ENCODE measurements around the gene FAM25G. TPM values are rescaled to one million over a fixed set of nuclear protein-coding genes. Genes with fewer than 3 reads are reported as not detected.
"Not testable (repeated sequence)": the region's sequence is repeated elsewhere in the genome, so short reads cannot be mapped to it uniquely, and the experiment has no call there.

Gene FAM25G
- total RNA-seq, 1 experiment from 2014 or later: not detected

DNA sequence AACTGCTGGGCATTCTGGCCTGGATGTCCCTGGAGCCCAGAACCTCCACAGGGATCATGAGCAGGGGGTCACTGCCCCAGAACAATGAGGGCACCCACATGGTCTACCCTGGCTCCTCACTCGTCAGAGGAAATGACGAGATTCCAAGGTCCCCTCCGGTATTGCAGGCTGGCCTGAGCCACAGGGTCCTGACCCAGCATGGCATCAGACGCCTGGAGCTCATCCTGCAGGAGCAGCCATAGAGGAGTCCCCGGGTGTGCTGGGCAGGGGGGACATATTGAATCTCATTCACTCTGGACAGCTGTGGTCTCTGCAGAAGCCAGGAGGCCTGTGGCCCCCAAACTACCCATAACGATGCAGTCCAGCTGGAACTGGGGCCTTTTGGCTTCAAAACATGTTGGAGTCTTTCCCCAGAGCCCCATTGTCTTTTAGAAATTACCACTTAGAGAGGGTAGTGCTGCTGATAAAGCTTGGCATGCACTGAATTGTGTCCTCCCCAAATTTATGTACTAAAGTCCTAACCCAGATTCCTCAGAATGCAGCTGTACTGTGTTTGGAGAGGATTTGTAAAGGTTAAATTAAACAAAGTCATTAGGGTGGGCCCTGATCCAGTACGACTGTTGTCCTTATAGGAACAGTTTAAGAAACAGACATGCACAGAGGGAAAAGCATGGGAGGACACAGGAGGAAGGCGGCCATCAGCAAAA is 35.3 kb downstream of the FAM25G start:
- TF ChIP-seq, protein P1, sequence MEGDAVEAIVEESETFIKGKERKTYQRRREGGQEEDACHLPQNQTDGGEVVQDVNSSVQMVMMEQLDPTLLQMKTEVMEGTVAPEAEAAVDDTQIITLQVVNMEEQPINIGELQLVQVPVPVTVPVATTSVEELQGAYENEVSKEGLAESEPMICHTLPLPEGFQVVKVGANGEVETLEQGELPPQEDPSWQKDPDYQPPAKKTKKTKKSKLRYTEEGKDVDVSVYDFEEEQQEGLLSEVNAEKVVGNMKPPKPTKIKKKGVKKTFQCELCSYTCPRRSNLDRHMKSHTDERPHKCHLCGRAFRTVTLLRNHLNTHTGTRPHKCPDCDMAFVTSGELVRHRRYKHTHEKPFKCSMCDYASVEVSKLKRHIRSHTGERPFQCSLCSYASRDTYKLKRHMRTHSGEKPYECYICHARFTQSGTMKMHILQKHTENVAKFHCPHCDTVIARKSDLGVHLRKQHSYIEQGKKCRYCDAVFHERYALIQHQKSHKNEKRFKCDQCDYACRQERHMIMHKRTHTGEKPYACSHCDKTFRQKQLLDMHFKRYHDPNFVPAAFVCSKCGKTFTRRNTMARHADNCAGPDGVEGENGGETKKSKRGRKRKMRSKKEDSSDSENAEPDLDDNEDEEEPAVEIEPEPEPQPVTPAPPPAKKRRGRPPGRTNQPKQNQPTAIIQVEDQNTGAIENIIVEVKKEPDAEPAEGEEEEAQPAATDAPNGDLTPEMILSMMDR (IDR thresholded peaks at IDR 0.05; ENCODE audit: unreplicated experiment): no peak
- no peaks in the 10 kb centered on the region for H3K36me3 Mint-ChIP-seq (ENCODE audit: insufficient read depth, unreplicated experiment)
- no peak overlapping the region for H3K27ac Mint-ChIP-seq (ENCODE audit: low read depth, unreplicated experiment)
- intact Hi-C loops (cut with micrococcal nuclease): no loop called here
- DNase-seq (ENCODE audit: unreplicated experiment): no peak
- peaks cover 23% of the 10 kb centered on the region for H3K4me1 Mint-ChIP-seq (ENCODE audit: insufficient read depth, unreplicated experiment)
- no peaks in the 10 kb centered on the region for H3K9me3 Mint-ChIP-seq (ENCODE audit: unreplicated experiment)
- ChIA-PET CTCF (no interaction called here), POLR2A (no interaction called here)
- peaks cover 17% of the 10 kb centered on the region for H3K27me3 Mint-ChIP-seq (ENCODE audit: insufficient read depth, unreplicated experiment)
- no TSS peak for BruUV-seq (replicated peaks)
- no peak overlapping the region for H3K4me3 Mint-ChIP-seq (ENCODE audit: unreplicated experiment)

DNA sequence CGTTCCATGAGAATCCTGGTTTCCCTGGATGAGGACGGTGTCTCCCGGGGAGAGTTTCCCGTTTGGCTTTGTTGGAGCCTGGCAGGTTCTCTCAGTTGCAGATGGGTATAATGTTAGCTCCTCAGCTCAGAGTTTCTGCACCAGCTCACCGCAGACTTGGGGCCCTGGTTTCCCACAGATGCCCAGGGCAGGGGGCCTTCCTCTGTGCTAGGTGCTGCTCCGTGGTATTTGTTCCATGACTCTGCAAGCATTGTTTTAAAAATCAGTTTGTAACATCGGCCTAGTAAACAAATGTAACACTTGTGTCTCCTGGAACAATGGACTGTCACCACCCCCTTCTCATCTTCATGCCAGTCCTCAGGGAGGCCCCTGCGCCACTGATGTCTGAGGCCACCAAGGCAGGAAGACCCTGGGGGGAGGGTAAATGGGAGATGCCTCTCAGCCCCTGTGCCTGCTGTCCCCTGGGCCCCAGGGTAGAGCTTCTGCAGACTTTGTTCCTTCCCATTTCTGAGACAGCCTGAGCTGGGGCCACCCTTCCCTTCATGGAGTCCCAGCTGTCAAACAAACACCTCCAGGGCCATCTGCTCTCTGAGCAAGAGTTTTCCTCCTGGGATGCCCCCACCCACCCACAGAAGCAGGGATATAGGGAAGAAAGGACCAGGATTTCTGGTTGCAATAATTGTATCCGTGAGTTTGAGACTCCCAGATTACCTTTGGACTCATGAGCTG is 36.0 kb downstream of the FAM25G start:
- POLR2A ChIA-PET: interaction anchor here (0.9 kb wide), 1 partner anchor 33 kb away, joined by 4 read pairs; no protein-coding TSS in a partner anchor

DNA sequence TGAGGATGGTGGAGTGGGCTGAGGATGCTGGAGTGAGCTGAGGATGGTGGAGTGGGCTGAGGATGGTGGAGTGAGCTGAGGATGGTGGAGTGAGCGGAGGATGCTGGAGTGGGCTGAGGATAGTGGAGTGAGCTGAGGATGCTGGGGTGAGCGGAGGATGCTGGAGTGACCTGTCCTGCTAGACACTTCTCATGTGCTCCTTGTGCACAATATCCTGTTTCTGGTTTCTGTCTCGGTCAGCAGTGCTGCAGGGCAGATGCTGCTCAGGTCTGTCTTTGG is 36.8 kb downstream of the FAM25G start:
- Mint-ChIP-seq H3K4me1 (ENCODE audit: insufficient read depth, unreplicated experiment) (peaks cover 19% of the 10 kb centered on the region), H3K27me3 (ENCODE audit: insufficient read depth, unreplicated experiment) (peaks cover 17% of the 10 kb centered on the region), H3K9me3 (ENCODE audit: unreplicated experiment) (no peaks in the 10 kb centered on the region), H3K4me3 (ENCODE audit: unreplicated experiment) (no peak overlapping the region), H3K27ac (ENCODE audit: low read depth, unreplicated experiment) (no peak overlapping the region), H3K36me3 (ENCODE audit: insufficient read depth, unreplicated experiment) (no peaks in the 10 kb centered on the region)
- intact Hi-C loops (cut with micrococcal nuclease): no loop called here
- CTCF ChIA-PET: interaction anchor here (0.6 to 2.4 kb wide), 3 partner anchors 16 to 430 kb away, joined by 3 to 11 read pairs (median 11); partner anchors contain the start of gene ANXA8
- POLR2A ChIA-PET: no interaction called here
- BruUV-seq (replicated peaks): no TSS peak
- no peak for DNase-seq (ENCODE audit: unreplicated experiment)
- TF ChIP-seq, protein P1 (IDR thresholded peaks at IDR 0.05; ENCODE audit: unreplicated experiment): no peak

More for the DNA sequence above, 36.0 kb downstream of the FAM25G start:
- H3K4me3 Mint-ChIP-seq (ENCODE audit: unreplicated experiment); H3K36me3 Mint-ChIP-seq (ENCODE audit: insufficient read depth, unreplicated experiment); intact Hi-C loops (cut with micrococcal nuclease); H3K27ac Mint-ChIP-seq (ENCODE audit: low read depth, unreplicated experiment); DNase-seq (ENCODE audit: unreplicated experiment); H3K9me3 Mint-ChIP-seq (ENCODE audit: unreplicated experiment); BruUV-seq (replicated peaks): not testable (repeated sequence)
- Mint-ChIP-seq H3K27me3 (ENCODE audit: insufficient read depth, unreplicated experiment) (peaks cover 17% of the 10 kb centered on the region), H3K4me1 (ENCODE audit: insufficient read depth, unreplicated experiment) (peaks cover 19% of the 10 kb centered on the region)
- CTCF ChIA-PET: interaction anchor here (2.0 to 2.4 kb wide), 2 partner anchors 17 to 431 kb away, joined by 11 read pairs; no protein-coding TSS in a partner anchor

DNA sequence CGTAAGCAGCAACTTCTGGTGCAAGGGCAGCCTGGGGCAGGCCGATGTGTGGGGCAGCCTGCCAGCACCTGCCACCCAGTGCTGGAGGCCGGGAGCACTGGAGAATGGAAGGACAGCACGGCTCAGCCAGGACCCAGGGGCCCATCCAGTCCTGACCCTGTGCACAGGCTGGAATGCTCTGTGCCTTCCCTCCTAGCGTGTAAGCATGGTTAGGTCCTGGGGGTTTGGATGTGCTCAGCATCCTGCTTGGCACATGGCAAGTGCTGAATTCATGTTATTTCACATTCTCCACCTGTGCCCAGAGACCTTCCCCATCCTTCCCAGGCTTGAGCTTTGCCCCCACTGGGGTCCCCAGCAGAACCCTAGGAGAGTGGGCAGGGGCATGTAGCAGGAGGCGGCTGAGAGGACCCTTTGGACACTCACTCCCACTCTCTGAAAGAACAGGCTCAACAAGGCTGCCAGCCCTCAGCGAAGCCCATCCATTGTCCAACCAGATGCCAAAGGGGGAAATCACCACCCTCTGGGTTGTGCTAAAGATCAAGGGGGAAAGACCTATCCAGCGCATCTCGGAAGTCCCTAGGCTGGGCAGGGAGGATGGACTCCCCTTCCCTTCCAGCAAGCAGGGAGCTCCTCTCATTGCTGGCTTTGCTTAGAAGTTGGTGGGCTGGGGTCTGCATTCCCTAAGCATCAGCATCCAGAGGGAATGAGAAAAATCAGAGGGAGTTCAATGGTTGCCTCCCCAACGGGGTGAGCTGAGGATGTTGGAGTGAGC is 37.3 kb downstream of the FAM25G start:
- H3K36me3 Mint-ChIP-seq (ENCODE audit: insufficient read depth, unreplicated experiment): no peaks in the 10 kb centered on the region
- BruUV-seq (replicated peaks): no TSS peak
- POLR2A ChIA-PET: no interaction called here
- no peak overlapping the region for H3K27ac Mint-ChIP-seq (ENCODE audit: low read depth, unreplicated experiment)
- peaks cover 17% of the 10 kb centered on the region for H3K27me3 Mint-ChIP-seq (ENCODE audit: insufficient read depth, unreplicated experiment)
- H3K4me3 Mint-ChIP-seq (ENCODE audit: unreplicated experiment): no peak overlapping the region
- no peaks in the 10 kb centered on the region for H3K9me3 Mint-ChIP-seq (ENCODE audit: unreplicated experiment)
- DNase-seq (ENCODE audit: unreplicated experiment): no peak
- TF ChIP-seq, protein P1 (IDR thresholded peaks at IDR 0.05; ENCODE audit: unreplicated experiment): no peak
- peaks cover 19% of the 10 kb centered on the region for H3K4me1 Mint-ChIP-seq (ENCODE audit: insufficient read depth, unreplicated experiment)
- CTCF ChIA-PET: interaction anchor here (0.6 to 2.4 kb wide), 3 partner anchors 15 to 430 kb away, joined by 3 to 11 read pairs (median 11); partner anchors contain the start of gene ANXA8
- intact Hi-C loops (cut with micrococcal nuclease): no loop called here
